Fibroblast of skin of abdomen (primary cell): ENCODE measurements around the gene SMIM31. TPM values are rescaled to one million over a fixed set of nuclear protein-coding genes. Genes with fewer than 3 reads are reported as not detected.

Experiments
- DNase-seq: peaks from one replicate; pipeline ENCODE4 v3.0.0-alpha.2; 2013
- polyA plus RNA-seq, 2 experiments: library from polyadenylated mRNA; unstranded; fragments of 120-200 nt; gene quantifications; one replicate each; pipeline ENCODE4 v1.2.1, GENCODE V29; 2013; ENCODE audit not compliant: insufficient read length in 2 of 2

Gene SMIM31
- not detected for polyA plus RNA-seq (2013, experiment 1 of 2; ENCODE audit: insufficient read length)
- polyA plus RNA-seq (2013, experiment 2 of 2; ENCODE audit: insufficient read length) = 0.02 TPM

GRCh38 chr4:164753873-164754488, at the start of gene SMIM31:
Gene SMIM31, plus strand, starts transcription at chr4:164754131. Its CDS starts 16,313 bp downstream, at chr4:164770444.
- DNase-seq = no peak

DNA sequence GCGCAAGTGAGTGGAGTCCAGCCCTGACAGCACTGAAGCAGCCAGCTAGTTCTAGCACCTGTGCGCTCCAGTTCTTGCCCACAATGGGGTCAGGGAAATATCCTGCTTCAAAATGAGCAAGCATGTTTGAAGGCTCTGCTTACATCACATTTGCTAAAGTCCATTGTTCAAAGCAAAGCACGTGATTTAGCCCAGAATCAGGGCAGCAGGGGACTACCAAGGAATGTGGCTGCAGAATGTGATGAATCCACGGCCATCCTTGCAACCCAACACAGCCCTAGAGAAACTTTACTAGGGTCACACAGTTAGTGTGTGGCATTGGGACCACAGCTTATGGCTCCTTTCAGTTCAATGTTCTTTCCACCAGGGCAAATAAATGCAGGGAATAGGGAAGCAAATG, 47.3 kb upstream of the SMIM31 start:
- DNase-seq = no peak

DNA sequence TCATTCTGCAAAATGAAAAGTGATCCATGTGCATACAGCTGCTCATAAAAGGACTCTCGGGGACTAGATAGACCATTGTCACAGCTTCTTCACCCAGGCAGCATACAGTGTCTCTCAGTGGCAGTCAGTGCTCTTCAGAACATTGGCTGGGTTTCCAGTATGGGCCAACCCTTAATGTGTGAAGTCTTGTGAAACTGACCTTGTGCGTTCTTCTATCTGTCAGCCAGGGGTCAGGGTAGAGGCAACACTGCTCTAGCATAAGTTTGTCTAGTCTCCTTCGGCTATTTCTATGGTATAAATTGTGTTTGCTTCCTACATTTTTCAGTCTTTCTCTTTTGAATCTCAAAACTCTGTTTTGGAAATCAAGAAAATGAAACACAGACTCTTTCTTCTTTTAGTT, 37.0 kb upstream of the SMIM31 start:
- no peak for DNase-seq

GRCh38 chr4:164718827-164719226, 35.1 kb upstream of the SMIM31 start:
- no peak for DNase-seq

- DNase-seq = no peak
Observed at GRCh38 chr4:164725066-164725465, 28.9 kb upstream of the SMIM31 start.

DNA sequence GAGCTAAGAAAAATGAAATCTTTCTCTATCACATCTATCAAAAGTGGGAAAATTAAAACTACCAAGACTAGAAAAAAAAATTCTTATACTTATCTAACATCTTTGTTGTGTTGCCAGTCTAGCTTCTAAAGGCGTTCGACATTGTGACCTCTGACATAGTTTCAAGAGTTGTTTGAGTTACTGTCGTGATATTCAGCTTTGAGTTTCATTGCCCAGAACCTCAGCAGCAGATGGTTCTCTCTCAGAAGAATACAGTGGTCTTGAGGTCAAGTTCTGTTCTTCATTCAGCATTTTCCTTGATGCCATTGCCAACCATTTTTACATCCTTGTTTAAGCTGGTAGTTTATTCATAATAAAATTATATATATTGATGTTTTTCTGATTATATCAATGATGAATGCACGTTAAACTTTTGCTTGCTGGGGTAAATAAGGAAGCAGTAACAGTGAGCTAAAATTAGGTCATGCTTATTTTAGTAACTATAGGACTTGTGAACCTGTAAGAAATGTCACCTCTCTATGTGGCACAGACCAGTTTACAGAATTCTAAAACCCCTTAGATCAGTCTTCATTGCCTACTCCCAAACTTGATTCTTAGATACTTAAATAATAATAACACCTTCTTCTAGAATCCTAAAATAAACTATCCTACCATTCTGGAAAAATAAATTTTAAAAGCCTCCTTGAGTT, 23.1 kb upstream of the SMIM31 start:
- no peak for DNase-seq

DNA sequence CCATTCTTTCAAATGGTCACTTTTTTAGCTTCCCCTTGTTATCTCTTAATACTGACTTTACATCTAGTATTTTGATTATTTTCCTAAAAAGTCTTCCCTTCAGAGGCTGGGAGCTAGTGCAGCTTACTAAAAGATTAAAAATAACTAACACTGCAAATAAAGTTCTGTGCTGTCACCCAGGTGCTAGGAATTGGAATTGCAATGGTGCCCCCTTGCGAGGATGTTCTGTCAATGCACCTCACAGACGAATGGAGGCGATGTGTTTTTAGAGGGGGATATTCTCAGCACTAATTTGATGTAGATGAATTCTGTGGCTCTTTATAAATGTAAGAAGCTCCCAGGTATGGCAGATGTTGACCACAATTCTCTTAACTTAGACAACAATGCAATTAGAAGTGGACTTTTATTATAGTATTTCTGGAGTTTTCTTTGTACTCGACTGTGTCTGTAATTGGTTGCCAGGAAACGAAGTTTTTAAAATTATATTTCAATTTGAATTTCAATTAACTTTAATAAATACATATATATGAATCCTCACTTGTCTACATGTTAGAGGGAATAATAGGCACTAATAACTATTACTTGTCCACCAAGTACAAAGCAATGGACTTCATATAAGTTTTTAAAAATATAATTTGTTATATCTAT, 22.0 kb upstream of the SMIM31 start:
- DNase-seq = peak; percentile 25

DNA sequence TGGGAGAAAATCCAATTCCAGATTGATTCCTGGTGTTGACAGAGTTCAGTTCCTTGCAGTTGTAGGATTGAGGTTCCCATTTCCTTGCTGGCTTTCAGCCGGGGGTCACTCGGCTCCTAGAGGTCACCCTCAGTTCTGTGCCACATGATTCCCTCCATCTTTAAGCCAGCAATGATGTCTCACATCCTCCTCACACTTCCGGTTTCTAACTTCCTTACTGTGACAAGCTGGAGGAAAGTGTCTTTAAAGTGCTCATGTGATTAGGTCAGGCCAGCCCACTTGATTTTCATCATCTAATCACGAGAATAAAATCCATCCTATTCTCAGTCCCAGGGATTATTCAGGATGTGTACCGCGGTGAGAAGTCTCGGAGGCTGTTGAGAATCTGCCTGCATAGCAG, 19.4 kb upstream of the SMIM31 start:
- DNase-seq = no peak

DNA sequence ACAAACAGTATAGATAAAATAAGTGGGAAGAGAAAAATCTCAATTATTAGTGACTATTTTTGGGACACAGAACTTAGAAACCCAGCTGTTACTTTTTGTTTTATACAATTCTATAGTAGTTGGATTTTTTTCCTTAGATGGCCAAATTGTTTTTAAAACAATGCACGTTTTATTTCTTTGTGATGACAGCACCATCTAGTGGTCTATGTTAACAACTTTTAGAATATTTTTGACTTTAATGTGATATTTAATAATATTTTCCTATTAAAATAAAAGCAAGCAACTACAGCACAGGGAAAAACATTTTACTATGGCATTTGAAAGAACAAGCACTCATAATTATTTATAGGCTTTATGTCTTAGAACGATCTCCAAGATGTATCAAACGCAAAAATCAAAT, 5.6 kb upstream of the SMIM31 start:
- no peak for DNase-seq

GRCh38 chr4:164755432-164755831, 1.5 kb downstream of the SMIM31 start:
- DNase-seq = no peak

- DNase-seq = no peak
Observed at GRCh38 chr4:164756686-164757085, 2.8 kb downstream of the SMIM31 start.

DNA sequence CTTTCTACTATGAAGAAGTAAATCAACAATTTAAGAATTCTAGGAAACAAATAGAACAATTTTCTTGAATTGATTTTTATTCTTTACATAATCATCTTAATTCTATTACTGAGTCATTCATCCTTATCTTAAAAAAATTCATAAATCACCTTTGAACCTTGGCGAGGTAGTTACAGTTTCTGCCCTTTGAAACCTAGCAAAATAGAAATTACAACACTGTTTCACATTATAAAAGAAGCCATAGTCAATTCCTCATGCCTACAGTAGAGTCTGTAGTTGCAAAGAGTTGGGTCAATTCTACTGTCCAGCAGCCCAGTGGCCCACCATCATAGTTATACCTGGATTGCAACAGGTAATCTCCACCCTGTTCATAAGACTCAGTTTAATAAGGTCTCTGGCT, 7.3 kb downstream of the SMIM31 start:
- no peak for DNase-seq

DNA sequence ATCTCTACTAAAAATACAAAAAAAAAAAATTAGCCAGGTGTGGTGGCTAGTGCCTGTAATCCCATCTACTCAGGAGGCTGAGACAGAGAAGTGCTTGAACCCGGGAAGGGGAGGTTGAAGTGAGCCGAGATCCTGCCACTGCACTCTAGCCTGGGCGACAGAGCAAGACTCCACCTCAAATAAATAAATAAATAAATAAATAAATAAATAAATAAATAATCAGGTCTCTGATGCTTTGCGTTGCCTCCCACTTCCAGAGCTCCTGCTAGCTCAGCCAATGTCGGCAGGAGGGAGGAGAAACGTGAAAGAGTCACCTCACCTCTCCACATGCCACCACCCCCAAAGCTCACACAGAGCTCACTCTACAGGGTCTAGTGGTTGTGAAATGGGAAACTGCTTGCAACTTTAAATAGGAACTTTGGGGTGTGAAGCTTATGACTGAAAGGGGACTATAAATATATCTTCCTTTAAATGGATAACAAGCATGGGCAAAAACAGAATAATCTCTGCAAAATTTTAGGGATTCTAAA, 7.9 kb downstream of the SMIM31 start:
- DNase-seq = no peak

DNA sequence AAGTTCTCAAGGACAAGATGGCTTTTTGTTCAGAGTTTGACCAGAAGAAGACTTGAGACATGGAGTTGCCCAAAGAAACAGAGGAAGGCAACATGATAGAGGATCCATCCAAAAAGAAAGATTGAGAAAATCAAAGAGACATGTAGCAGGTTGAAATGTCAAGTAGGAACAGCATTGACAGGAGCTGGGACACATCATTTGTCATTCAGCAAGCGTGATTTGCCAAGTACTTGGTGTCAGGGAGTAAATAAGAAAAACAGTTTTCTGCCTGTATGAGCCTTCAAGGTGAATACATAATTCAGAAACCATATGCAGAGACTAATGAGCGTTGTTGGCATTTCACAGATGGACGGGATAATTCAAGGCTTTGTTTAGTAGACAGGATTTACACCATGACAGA, 11.2 kb downstream of the SMIM31 start:
- no peak for DNase-seq

GRCh38 chr4:164765833-164766232, 11.9 kb downstream of the SMIM31 start:
- no peak for DNase-seq

- DNase-seq = no peak
Observed at GRCh38 chr4:164768516-164768915, 14.6 kb downstream of the SMIM31 start.

DNA sequence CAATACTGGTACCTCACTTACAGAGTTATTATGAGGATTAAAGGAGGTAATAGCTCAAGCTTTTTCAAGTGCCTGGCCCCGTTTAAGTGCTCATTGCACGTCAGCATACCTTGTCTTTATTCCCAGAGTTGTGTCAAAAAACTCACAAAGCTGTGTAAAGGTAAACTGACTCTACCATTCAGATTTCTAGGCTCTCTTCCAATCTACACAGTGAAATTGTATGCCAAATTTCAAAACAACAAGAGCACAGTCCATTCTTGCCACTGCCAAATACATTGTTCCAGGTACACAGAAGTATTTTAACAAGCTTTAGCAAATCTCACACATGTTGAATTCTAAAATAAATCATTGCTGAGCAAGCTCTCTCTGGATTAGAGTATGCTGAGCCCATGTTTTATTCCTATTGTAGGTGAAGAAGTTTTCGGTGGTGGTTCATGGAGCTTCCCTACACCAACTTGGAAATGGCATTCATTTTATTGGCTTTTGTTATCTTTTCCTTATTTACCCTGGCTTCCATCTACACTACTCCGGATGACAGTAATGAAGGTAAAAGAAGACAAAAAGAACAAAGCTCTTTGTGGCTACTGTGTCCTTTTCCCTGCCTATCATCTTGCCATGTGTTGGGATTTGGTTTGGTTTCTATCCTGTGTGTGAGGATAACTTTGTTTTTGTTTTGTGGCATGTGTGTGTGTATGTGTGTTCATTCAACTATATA, 16.2 kb downstream of the SMIM31 start:
- DNase-seq = no peak

DNA sequence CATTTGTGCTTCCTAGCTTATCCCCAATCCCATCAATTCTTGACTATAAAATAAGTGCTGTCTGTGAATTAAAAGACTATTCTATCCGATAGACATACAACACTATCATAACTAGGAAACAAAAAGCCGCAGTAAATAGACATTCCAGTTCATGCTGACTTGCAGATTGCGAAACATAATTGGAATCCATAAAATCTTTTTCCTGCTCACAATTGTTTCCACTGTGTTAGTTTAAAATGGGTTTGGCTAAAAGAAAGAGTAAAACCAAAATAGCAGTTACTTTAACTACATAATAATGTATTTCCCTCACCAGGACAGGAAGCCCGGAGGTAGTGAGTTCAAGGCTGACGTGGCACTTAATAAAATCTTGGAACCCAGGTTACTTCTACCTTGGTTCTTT, 17.2 kb downstream of the SMIM31 start:
- no peak for DNase-seq

GRCh38 chr4:164772076-164772475, 18.1 kb downstream of the SMIM31 start:
- no peak for DNase-seq

DNA sequence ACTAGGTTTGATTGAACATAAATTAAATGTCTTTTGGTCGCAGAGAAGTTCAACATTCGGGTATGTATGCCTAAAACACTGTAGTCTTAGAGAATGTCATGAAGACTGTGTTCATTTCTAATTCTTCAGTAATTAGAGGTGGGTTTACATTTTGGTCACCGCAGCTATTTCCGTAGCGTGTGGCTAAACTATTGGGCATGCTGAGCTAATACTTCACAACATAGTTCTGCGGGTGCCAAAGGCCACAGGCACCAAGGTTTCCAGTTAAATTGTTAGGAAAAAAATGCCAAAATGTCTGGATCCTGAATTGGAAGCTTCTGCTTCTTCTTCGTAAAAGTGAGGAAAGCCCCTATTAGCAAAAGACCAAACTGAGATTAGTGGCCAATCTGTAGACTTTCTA, 25.1 kb downstream of the SMIM31 start:
- no peak for DNase-seq

DNA sequence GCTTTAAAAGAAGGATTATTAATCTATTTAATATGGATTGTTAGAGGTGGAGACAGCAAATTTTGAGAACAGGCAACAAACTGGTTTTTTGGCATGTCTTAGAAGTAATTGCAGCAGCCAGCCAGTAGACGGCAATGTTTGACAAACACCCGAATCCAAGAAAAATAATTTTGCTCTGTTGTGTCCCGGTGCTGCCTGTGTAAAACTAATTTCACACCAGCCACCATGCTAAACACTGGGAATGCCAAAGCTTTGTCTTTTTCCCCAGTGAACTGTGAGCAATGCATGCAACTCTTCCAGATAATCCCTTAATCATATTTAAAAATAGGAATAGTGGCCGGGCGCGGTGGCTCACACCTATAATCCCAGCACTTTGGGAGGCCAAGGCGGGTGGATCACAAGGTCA, 25.9 kb downstream of the SMIM31 start:
- peak; percentile 34 for DNase-seq

DNA sequence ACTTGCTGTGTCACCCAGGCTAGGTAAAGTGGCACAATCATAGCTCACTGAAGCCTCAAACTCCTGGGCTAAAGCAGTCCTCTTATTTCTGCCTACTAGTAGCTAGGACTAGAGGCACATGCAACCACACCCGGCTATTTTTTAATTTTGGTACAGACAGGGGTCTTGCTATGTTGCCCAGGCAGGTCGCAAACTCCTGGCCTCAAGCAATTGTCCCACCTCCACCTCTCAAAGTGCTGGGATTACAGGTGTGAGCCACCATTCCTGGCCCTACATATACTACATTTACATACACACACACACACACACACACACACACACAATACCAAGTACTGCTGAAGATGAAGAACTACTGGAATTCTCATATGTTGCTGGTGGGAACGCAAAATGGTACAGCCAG, 26.9 kb downstream of the SMIM31 start:
- DNase-seq = no peak

GRCh38 chr4:164783976-164784375, 30.0 kb downstream of the SMIM31 start:
- DNase-seq = no peak
